T follicular helper cell (primary cell): Measurements from ENCODE around the gene ETV3L.

ENCODE experiments used
- DNase-seq: peaks from one replicate; pipeline ENCODE4 v3.0.0-alpha.2; 2020; ENCODE audit warnings: low read depth

ETV3L gene

GRCh38 chr1:157132111-157132510, 32.5 kb upstream of the ETV3L start:
- no peak for DNase-seq

DNA sequence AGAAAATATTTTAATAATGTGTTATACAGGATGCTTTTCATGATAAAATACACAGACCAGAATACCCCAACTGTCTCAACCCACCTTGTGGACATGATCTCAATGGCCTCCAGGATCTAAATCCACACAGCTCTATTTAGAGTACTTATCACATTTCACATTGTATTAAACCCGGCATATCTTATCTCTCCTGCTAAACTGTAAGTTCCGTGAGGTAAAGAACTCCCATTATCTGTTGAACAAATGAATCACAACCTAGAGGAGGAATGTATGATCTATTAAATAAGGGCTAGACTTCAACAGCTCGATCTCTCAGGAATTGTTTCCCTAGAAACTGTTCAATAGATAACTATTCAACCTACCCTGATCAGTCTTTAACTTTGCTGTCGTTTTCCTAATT, 31.7 kb upstream of the ETV3L start:
- no peak for DNase-seq

- no peak for DNase-seq
Observed at GRCh38 chr1:157124855-157125254, 25.2 kb upstream of the ETV3L start.

DNA sequence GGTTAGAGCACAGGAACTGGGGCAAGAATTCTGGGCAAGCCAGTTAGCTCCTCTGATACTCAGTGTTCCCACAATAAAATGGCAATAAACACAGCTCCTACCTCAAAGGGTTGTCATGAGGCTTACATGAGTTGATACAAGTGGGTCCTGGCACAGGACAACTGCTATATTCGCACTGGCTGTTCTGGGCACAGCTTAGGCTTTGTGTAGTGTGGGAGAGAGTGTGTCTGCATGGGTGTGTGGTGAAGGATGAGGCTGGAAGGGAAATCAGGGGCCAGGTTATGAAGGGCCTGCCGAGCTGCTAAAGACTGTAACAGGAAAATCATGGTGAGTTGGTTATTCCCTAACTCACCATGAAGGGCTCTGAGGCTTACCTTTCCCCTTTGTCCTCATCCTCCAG, 19.8 kb upstream of the ETV3L start:
- no peak for DNase-seq

DNA sequence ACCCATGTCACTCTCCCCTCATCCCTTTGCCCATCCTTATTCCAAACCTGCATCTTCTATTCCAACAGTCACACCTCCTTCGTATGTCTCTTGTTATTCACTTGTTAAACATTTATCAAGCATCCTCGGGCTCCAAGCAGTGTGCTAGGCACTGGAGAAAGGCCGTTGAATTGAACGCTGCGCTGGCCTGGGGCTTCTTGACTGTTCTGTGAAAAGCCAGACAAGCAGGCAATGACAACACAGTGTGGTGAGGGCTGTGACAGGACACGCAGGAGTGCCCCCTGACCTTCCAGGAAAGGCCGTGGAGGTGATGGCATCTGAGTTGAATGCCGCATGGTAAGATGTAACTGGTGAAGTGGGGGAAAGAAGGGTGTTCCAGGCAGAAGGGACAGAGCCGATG, 19.4 kb upstream of the ETV3L start:
- DNase-seq: no peak

DNA sequence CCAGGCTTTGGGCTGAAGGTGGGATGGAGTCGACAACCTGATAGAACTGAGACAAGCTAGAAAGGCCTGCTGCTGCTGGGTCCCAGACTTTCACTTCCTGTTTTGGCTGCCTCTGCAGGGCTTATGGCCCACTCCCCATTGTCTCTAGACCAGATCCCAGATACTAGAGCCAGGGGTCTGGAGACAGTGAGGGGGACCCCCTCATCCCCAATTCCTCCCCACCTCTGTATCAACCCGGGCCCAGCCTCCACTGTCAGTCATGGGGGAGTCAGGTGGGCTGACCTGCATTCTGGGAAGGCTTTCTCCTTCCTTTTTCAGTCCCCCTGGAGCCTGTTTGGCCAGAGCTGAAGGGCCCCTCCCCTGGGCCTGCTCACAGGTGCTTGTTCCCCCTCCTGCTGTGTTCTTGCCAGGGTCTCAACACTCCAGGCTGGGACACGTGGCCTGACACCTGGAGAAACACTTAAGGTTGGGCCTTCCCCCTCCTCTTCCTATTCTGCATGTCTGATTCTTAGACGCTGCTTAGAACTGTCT, 18.0 kb upstream of the ETV3L start:
- no peak for DNase-seq

DNA sequence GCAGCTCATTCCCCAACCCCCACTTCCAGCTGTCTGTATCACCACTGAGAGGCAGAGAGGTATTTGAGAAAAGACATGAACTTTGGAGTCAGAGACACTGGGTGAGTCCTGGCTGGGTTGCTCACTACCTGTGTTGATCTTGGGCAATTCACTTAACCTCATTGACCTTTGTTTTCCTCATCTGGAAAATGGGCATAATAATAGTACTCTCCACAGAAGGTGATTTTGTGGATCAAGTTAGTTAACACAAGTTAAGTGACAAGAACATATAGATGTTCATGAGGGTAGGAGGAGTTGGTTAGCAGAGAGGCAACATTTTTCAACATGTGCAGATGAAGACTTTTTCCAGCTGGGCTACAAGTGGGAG, 17.1 kb upstream of the ETV3L start:
- DNase-seq: no peak

DNA sequence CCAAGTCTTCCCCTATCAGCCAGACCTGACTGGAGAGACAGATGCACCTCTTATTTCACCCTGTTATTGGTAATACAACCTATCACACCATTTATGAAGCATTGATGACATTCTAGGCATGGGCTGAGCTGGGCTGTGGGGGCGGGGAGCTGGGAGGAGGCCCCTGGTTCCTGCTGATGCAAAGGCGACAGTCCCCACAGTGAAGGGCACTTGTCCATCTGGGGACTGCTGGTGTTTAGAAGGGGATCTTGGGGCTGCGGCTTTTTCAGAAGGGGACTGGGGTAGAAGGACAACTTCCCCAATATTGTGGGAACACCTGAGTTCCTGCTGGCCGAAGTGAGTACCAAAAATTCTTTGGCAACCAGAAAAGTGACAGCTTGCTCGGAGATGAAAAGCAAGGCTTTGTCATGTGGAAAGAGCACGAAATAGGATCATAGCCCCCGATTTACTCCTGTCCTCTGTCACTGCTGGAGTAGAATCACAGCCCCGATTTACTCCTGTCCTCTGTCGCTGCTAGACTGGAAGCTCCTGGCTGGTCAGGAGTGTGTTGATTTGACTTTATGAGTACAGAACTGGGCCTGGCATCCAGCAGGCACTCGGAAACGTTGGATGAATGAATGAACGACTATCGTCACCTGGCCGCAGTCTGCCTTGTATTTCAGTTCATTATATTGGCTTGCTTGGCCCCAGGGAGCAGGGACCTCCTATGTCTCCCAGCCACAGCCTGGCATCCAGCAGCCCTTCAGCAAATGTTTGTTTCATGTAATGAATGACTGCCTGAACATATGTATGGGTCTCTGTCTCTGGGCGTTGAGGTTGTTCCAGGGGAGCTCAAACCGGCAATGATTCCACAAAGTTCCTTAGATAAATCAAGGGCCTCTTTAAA, 16.5 kb upstream of the ETV3L start:
- DNase-seq: no peak

DNA sequence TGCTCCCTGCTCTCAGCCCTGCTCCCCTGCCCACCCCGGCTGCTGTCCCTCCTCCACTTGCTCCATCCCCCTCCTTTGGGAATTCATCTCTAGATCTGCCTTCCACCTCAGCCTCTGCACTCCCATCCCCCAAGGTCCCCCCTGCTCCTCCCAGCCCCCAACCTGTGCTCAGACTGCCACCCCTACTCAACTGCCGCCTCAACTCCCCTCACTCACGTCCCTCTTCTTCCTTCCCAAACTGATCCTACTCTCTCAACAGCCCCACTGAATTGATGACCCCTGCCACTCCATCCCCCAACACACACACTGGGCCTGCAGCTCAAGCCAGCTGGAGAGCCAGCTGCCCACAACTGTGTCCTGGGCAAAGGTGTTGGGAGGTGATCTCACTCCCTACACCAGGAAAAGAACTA, 15.8 kb upstream of the ETV3L start:
- no peak for DNase-seq

DNA sequence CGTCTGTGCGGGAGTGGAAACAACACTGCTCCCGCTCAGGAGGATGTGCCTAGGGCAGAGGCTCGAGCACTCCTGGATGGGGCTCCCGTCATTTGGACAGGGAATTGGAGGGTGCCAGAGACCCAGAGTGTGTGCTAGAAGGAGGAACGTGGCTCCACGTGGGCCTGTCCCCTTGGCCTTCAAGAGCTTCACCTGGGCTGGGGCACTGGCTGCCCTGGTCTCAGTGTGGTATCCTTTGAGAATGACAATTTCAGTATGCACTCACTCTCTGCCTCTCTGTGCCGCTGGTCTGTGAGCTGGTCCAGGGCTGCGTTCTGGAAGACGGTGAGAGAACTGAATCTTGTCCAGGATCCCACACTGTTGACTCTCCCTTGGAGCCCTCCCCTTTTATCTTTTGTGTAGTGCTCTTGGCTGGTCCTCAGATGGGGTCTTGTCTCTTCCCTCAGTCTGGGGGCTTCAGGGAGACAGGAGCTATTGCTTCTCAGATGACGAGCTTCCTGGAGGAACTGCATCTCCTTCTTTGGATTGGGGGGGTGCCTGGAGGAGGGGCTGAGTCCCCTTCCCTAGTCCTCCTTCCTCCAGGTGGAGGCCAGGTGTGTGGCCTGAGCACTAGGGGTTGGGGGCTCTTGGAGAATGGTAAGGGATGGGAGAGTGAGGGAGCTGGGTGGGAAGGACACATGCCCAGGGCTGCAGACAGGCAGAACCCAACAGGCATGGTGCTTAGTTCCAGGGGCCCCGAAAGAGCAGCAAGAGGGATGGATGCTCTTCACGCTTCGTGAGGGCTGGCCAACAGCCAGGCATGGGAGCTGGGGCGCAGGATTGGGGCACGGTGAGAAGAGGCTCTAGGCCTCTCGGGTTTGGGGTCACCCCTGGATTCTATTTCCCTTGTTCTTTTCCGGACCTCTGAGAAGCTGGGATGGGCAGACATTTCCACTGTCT, 14.8 kb upstream of the ETV3L start:
- no peak for DNase-seq

- DNase-seq: no peak
Observed at GRCh38 chr1:157113631-157114030, 14.0 kb upstream of the ETV3L start.

- no peak for DNase-seq
Observed at GRCh38 chr1:157113106-157113505, 13.5 kb upstream of the ETV3L start.

- DNase-seq: no peak
Observed at GRCh38 chr1:157112186-157112867, 12.7 kb upstream of the ETV3L start.

DNA sequence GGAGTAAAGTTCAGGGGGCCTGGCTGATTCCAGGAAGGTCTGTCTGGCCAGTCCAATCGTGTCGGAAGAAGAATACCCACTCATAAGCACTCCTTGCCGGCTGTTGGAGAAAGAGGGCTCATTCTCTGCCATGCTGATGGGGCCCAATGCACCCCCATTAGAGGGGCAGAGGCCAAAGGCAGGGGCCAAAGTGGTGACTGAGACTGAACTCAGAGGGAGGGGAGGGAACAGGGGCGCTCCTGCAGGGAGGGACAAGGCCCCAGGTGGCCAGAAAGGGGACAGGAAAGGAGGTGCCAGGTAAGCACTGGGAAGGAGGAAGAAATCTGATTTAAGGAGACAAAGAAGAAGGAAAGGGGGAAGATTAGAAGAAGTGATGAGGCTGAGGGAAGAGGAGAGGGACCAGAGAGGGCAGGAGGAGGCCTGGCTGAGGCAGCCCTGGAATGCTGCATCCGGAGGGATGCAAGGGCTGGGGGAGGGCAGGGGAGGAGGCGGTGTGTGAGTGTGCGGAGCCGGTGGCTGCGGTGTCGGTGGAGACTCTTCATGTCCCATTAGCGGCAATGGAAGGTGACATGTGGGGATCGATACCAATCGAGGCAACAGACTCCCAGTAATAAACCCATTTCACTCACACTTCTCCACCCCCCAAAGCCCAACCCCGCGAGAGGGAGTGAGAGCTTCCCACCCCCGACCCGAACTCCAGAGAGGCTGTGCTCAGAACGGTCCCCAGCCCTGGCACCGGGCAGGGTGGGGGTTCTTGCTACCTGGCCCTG, 12.0 kb upstream of the ETV3L start:
- DNase-seq: no peak

- DNase-seq: no peak
Observed at GRCh38 chr1:157110686-157111085, 11.1 kb upstream of the ETV3L start.

- DNase-seq: no peak
Observed at GRCh38 chr1:157110003-157110402, 10.4 kb upstream of the ETV3L start.

DNA sequence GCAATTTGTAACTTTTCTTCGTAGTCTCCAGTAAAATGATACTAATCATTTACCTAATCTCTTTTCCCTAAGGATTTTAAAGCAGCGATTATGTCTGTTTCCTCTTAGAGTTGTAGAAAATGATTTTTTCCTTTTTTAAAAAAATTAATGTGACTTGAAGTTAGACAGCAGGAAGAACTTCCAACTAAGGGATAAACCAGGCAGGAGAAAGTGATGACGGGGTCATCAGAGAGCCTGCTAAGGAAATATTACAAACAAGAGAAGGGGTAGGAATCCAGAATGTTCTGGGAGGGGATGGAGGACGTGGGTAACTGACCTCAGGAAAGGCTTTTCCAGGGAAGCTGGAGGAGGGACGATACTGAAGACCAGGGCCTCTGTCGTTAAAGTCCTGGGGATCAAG, 8.8 kb upstream of the ETV3L start:
- DNase-seq: no peak

DNA sequence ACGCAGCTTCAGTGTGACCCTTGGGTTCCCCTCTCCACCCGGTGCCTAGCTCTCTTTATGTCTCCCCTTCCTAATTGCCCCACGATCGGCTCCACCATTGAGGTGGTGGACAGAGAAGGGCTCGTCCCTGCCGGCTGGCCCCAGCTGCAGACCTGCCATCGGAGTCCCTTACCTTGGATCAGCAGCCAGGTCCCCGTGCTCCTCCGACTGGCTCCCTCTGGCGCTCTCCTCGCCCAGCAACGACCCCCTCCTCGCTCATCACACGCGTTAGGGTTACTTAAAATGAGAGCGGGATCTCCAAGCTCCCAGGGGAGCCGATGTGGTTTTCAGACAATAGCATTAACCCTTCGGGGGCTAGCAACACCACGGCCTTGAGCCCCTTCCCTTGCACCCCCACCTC, 8.1 kb upstream of the ETV3L start:
- DNase-seq: no peak

- no peak for DNase-seq
Observed at GRCh38 chr1:157106813-157107189, 7.2 kb upstream of the ETV3L start.

- no peak for DNase-seq
Observed at GRCh38 chr1:157105988-157106812, 6.6 kb upstream of the ETV3L start.
